ENCODE data around the gene MAP3K5.

MAP3K5 gene

GRCh38 chr6:136616527-136616926, 175.8 kb downstream of the MAP3K5 start:
- DNase-seq (ENCODE audit: low spot score in 2 of 2), result no peak
- Mint-ChIP-seq H3K27me3 (no peaks in the 10 kb centered on the region), H3K36me3 (peaks cover 37% of the 10 kb centered on the region), H3K27ac (no peak overlapping the region), H3K9me3 (no peaks in the 10 kb centered on the region), H3K4me3 (no peak overlapping the region), H3K4me1 (no peaks in the 10 kb centered on the region)
- no peak for ATAC-seq (ENCODE audit: low read depth)

GRCh38 chr6:136614994-136615393, 177.3 kb downstream of the MAP3K5 start:
- H3K4me3 Mint-ChIP-seq, result no peak overlapping the region
- no peak overlapping the region for H3K27ac Mint-ChIP-seq
- no peaks in the 10 kb centered on the region for H3K9me3 Mint-ChIP-seq
- H3K4me1 Mint-ChIP-seq, result peaks cover 3% of the 10 kb centered on the region
- DNase-seq (ENCODE audit: low spot score in 2 of 2) (no peak), ATAC-seq (ENCODE audit: low read depth) (no peak)
- H3K27me3 Mint-ChIP-seq, result no peaks in the 10 kb centered on the region
- H3K36me3 Mint-ChIP-seq, result peaks cover 37% of the 10 kb centered on the region

GRCh38 chr6:136614350-136614749, 177.9 kb downstream of the MAP3K5 start:
- no peaks in the 10 kb centered on the region for H3K9me3 Mint-ChIP-seq
- no peak overlapping the region for H3K27ac Mint-ChIP-seq
- DNase-seq (ENCODE audit: low spot score in 2 of 2), result no peak
- no peak overlapping the region for H3K4me3 Mint-ChIP-seq
- peaks cover 33% of the 10 kb centered on the region for H3K36me3 Mint-ChIP-seq
- no peak for ATAC-seq (ENCODE audit: low read depth)
- no peaks in the 10 kb centered on the region for H3K27me3 Mint-ChIP-seq
- H3K4me1 Mint-ChIP-seq, result peaks cover 3% of the 10 kb centered on the region

- DNase-seq (ENCODE audit: low spot score in 2 of 2) (no peak), ATAC-seq (ENCODE audit: low read depth) (no peak)
- peaks cover 3% of the 10 kb centered on the region for H3K4me1 Mint-ChIP-seq
- no peak overlapping the region for H3K27ac Mint-ChIP-seq
- no peak overlapping the region for H3K4me3 Mint-ChIP-seq
- peaks cover 29% of the 10 kb centered on the region for H3K36me3 Mint-ChIP-seq
- no peaks in the 10 kb centered on the region for H3K9me3 Mint-ChIP-seq
- H3K27me3 Mint-ChIP-seq, result no peaks in the 10 kb centered on the region
Observed at GRCh38 chr6:136613477-136613876, 178.8 kb downstream of the MAP3K5 start.

- peaks cover 6% of the 10 kb centered on the region for H3K4me1 Mint-ChIP-seq
- H3K27me3 Mint-ChIP-seq, result no peaks in the 10 kb centered on the region
- no peaks in the 10 kb centered on the region for H3K9me3 Mint-ChIP-seq
- H3K4me3 Mint-ChIP-seq, result no peak overlapping the region
- no peak overlapping the region for H3K27ac Mint-ChIP-seq
- H3K36me3 Mint-ChIP-seq, result peaks cover 25% of the 10 kb centered on the region
- no peak for ATAC-seq (ENCODE audit: low read depth)
- DNase-seq (ENCODE audit: low spot score in 2 of 2), result no peak
Observed at GRCh38 chr6:136612666-136613389, 179.4 kb downstream of the MAP3K5 start.

GRCh38 chr6:136611746-136612145, 180.5 kb downstream of the MAP3K5 start:
- H3K36me3 Mint-ChIP-seq, result peaks cover 24% of the 10 kb centered on the region
- no peak for DNase-seq (ENCODE audit: low spot score in 2 of 2)
- H3K4me3 Mint-ChIP-seq, result no peak overlapping the region
- no peak for ATAC-seq (ENCODE audit: low read depth)
- peaks cover 6% of the 10 kb centered on the region for H3K4me1 Mint-ChIP-seq
- no peaks in the 10 kb centered on the region for H3K27me3 Mint-ChIP-seq
- peak overlapping the region; percentile 28 for H3K27ac Mint-ChIP-seq
- H3K9me3 Mint-ChIP-seq, result no peaks in the 10 kb centered on the region

GRCh38 chr6:136611133-136611532, 181.1 kb downstream of the MAP3K5 start:
- no peaks in the 10 kb centered on the region for H3K27me3 Mint-ChIP-seq
- H3K27ac Mint-ChIP-seq, result no peak overlapping the region
- peaks cover 24% of the 10 kb centered on the region for H3K36me3 Mint-ChIP-seq
- peaks cover 6% of the 10 kb centered on the region for H3K4me1 Mint-ChIP-seq
- H3K9me3 Mint-ChIP-seq, result no peaks in the 10 kb centered on the region
- ATAC-seq (ENCODE audit: low read depth) (no peak), DNase-seq (ENCODE audit: low spot score in 2 of 2) (no peak)
- H3K4me3 Mint-ChIP-seq, result no peak overlapping the region

GRCh38 chr6:136609873-136610706, 182.2 kb downstream of the MAP3K5 start:
- peaks cover 30% of the 10 kb centered on the region for H3K36me3 Mint-ChIP-seq
- no peak overlapping the region for H3K4me3 Mint-ChIP-seq
- peaks cover 6% of the 10 kb centered on the region for H3K4me1 Mint-ChIP-seq
- H3K27ac Mint-ChIP-seq, result peak overlapping the region; percentile 56
- DNase-seq (ENCODE audit: low spot score in 2 of 2) (no peak), ATAC-seq (ENCODE audit: low read depth) (no peak)
- no peaks in the 10 kb centered on the region for H3K9me3 Mint-ChIP-seq
- no peaks in the 10 kb centered on the region for H3K27me3 Mint-ChIP-seq

- DNase-seq (ENCODE audit: low spot score in 2 of 2) (no peak), ATAC-seq (ENCODE audit: low read depth) (no peak)
- Mint-ChIP-seq H3K27ac (no peak overlapping the region), H3K36me3 (peaks cover 32% of the 10 kb centered on the region), H3K27me3 (no peaks in the 10 kb centered on the region), H3K4me1 (peaks cover 6% of the 10 kb centered on the region), H3K9me3 (no peaks in the 10 kb centered on the region), H3K4me3 (no peak overlapping the region)
Observed at GRCh38 chr6:136608991-136609390, 183.3 kb downstream of the MAP3K5 start.

GRCh38 chr6:136607932-136608772, 184.1 kb downstream of the MAP3K5 start:
- no peak overlapping the region for H3K27ac Mint-ChIP-seq
- no peak overlapping the region for H3K4me3 Mint-ChIP-seq
- peaks cover 29% of the 10 kb centered on the region for H3K36me3 Mint-ChIP-seq
- no peaks in the 10 kb centered on the region for H3K27me3 Mint-ChIP-seq
- DNase-seq (ENCODE audit: low spot score in 2 of 2) (peak; percentile 80 to 82), ATAC-seq (ENCODE audit: low read depth) (peak; percentile 98)
- H3K9me3 Mint-ChIP-seq, result no peaks in the 10 kb centered on the region
- peaks cover 6% of the 10 kb centered on the region for H3K4me1 Mint-ChIP-seq

- DNase-seq (ENCODE audit: low spot score in 2 of 2), result no peak
- no peak for ATAC-seq (ENCODE audit: low read depth)
- Mint-ChIP-seq H3K4me3 (no peak overlapping the region), H3K36me3 (peaks cover 29% of the 10 kb centered on the region), H3K4me1 (peaks cover 6% of the 10 kb centered on the region), H3K9me3 (no peaks in the 10 kb centered on the region), H3K27me3 (no peaks in the 10 kb centered on the region), H3K27ac (no peak overlapping the region)
Observed at GRCh38 chr6:136607204-136607931, 184.9 kb downstream of the MAP3K5 start.

GRCh38 chr6:136604928-136605510, 187.3 kb downstream of the MAP3K5 start:
- Mint-ChIP-seq H3K36me3 (peaks cover 34% of the 10 kb centered on the region), H3K27me3 (no peaks in the 10 kb centered on the region), H3K9me3 (no peaks in the 10 kb centered on the region), H3K27ac (no peak overlapping the region), H3K4me3 (no peak overlapping the region), H3K4me1 (peaks cover 3% of the 10 kb centered on the region)
- ATAC-seq (ENCODE audit: low read depth) (no peak), DNase-seq (ENCODE audit: low spot score in 2 of 2) (no peak)

- ATAC-seq (ENCODE audit: low read depth) (no peak), DNase-seq (ENCODE audit: low spot score in 2 of 2) (no peak)
- H3K36me3 Mint-ChIP-seq, result peaks cover 36% of the 10 kb centered on the region
- peaks cover 3% of the 10 kb centered on the region for H3K4me1 Mint-ChIP-seq
- H3K27ac Mint-ChIP-seq, result no peak overlapping the region
- H3K27me3 Mint-ChIP-seq, result no peaks in the 10 kb centered on the region
- no peak overlapping the region for H3K4me3 Mint-ChIP-seq
- no peaks in the 10 kb centered on the region for H3K9me3 Mint-ChIP-seq
Observed at GRCh38 chr6:136604328-136604825, 187.9 kb downstream of the MAP3K5 start.
